ENCODE data around the gene GORAB.

DNA sequence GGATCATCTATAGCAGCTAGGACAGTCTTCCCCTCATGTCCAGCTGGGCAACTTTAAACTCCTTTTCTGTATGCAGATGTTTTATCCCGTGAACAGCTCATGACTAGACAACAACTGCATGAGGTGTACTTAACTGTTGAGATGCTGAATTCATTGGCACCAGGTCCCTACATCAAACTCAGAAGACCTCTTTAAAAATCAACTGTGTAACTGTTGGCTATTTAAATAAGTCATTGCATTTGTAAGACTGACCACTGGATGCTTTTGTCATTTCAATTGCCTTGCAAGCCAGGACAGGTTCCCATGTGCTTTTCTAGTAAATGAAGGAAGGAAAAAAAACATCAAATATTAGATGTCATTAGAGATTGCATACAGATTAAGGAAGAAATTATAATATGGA is 28.3 kb upstream of the GORAB start:
- TF ChIP-seq, protein P1, sequence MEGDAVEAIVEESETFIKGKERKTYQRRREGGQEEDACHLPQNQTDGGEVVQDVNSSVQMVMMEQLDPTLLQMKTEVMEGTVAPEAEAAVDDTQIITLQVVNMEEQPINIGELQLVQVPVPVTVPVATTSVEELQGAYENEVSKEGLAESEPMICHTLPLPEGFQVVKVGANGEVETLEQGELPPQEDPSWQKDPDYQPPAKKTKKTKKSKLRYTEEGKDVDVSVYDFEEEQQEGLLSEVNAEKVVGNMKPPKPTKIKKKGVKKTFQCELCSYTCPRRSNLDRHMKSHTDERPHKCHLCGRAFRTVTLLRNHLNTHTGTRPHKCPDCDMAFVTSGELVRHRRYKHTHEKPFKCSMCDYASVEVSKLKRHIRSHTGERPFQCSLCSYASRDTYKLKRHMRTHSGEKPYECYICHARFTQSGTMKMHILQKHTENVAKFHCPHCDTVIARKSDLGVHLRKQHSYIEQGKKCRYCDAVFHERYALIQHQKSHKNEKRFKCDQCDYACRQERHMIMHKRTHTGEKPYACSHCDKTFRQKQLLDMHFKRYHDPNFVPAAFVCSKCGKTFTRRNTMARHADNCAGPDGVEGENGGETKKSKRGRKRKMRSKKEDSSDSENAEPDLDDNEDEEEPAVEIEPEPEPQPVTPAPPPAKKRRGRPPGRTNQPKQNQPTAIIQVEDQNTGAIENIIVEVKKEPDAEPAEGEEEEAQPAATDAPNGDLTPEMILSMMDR (conservative IDR thresholded peaks at IDR 0.05; ENCODE audit: low read depth, low read length) = no peak
- TF ChIP-seq EZH2 (IDR thresholded peaks at IDR 0.05; ENCODE audit: borderline replicate concordance, low read depth, low read length, poor library complexity, severe bottlenecking) = no peak

Measured in A673 (cell line).